ENCODE data around the gene CYB561. TPM values are rescaled to one million over a fixed set of nuclear protein-coding genes. Genes with fewer than 3 reads are reported as not detected.
A peak's percentile ranks its signal among the peaks of the same experiment; 100 is the strongest.
"Not testable (repeated sequence)": the region's sequence is repeated elsewhere in the genome, so short reads cannot be mapped to it uniquely, and the experiment has no call there.

The CYB561 gene
- total RNA-seq, 1 experiment from 2014 or later: 40.1 TPM

DNA sequence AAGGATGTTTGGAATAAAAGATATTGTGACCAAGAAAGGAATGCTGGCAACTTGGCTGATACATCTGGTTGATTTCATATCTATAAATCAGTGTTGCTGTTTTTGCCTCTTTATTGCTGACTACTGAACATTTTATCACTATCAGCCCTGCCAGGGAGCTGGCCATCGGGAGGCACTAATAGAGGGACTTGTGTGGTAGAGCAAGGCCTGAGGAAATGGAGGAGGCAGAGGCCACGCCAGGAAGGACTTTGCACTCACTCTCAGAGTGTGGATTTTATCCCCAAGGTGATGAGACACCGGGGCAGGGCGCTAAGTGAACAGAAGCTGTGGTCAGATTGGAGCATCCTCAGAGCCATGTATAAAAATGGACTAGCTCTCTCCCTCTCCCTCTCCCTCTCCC is 9.3 kb upstream of the CYB561 start:
- DNase-seq (ENCODE audit: low read depth): no peak

GRCh38 chr17:63454915-63455314 is 8.8 kb upstream of the CYB561 start:
- in situ Hi-C loops (cut with HindIII; ENCODE audit: low pct_unique_long_range_greater_than_20kb, low sequenced_read_pairs): no loop called here
- DNase-seq (ENCODE audit: low read depth): no peak

More for the DNA sequence above, 9.3 kb upstream of the CYB561 start:
- in situ Hi-C loops (cut with HindIII; ENCODE audit: low pct_unique_long_range_greater_than_20kb, low sequenced_read_pairs): no loop called here

DNA sequence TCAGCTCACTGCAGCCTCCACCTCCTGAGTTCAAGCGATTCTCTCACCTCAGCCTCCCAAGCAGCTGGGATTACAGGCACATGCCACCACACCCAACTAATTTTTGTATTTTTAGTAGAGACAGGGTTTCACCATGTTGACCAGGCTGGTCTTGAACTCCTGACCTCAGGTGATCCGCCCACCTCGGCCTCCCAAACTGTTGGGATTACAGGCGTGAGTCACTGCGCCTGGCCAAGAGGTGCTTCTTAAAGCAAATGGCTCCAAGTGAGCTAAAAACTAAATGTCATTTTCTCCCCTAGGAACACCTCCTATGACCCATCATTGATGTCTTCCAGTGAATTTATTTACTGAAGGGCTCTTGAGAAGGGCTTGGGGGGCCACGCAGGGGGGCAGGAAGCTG is 8.3 kb upstream of the CYB561 start:
- in situ Hi-C loops (cut with HindIII; ENCODE audit: low pct_unique_long_range_greater_than_20kb, low sequenced_read_pairs); DNase-seq (ENCODE audit: low read depth): not testable (repeated sequence)

DNA sequence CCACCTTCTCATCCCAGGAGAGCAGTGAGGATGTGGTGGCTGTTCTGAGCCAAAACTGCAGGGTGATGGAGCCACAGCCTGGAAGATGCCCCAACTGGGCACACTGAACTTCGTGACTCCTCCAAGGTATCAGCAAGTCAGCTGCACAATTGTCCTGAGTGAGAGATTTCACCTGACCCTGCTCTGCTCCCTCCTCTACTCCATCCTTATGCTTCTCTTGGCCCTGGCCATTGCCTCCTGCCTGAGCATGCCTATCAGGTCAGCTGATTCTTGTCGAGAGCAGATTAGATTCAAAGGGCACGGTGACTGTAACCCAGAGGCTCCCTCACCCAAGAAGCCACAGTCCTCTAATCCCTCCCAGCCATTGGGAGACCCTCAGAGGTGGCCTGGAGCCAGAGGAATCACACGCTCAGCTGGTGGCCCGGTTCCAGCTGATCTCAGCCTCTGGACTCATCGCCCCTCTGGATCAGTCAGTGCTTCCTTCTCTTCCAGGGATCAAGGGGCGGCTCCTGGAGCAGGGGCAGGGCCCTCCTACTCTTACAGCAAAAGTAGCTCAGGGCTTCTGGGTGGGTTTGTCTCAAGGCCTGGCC is 7.0 kb upstream of the CYB561 start:
- in situ Hi-C loops (cut with HindIII; ENCODE audit: low pct_unique_long_range_greater_than_20kb, low sequenced_read_pairs): no loop called here
- DNase-seq (ENCODE audit: low read depth): no peak

DNA sequence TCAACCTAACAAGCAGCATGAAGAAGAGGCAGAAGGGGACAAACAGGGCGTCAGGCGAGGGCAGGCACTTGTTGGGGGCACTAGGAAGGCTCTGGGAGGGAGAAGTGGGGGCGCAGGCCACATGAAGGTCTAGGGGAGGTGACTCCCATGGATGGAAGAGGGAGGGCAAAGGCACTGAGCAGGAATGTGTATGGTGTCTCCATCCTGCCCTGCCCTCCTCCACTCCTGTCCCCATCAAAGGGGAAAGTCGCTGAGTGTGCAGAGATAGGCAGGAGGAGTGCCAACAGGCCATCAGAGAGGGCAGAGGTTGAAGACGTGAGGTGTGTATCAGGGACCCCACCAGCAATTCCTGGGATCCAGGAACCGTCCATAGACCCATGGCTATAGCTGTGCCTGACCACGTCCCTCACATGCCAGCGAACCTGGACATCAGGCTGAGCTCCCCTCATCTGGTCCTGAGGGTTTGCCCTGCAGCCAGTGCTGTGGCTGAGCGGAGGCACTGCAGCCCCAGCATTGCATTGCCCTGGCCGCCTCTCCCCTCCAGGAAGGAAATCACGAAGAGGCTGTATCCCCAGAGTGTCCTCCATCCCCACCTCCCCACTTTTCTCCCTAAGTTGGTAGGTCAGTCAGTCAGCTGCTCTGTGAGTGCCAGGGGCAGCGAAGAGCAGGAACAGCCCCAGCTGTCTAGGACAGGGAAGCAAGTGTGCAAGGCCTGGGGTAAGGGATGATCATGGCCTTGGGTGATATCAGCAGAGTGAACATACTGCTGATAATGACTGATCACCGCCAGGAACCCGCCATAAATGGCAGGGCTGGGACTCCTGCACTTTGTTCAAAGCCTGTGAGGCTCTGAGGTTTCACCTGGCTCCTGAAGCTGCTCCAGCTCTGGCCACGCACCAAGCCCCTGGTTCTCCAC is 6.2 kb upstream of the CYB561 start:
- DNase-seq (ENCODE audit: low read depth): no peak
- in situ Hi-C loops (cut with HindIII; ENCODE audit: low pct_unique_long_range_greater_than_20kb, low sequenced_read_pairs): no loop called here

- in situ Hi-C loops (cut with HindIII; ENCODE audit: low pct_unique_long_range_greater_than_20kb, low sequenced_read_pairs): no loop called here
- no peak for DNase-seq (ENCODE audit: low read depth)
Observed at GRCh38 chr17:63451150-63451549, 5.0 kb upstream of the CYB561 start.

GRCh38 chr17:63450551-63450950 is 4.4 kb upstream of the CYB561 start:
- in situ Hi-C loops (cut with HindIII; ENCODE audit: low pct_unique_long_range_greater_than_20kb, low sequenced_read_pairs): no loop called here
- no peak for DNase-seq (ENCODE audit: low read depth)

DNA sequence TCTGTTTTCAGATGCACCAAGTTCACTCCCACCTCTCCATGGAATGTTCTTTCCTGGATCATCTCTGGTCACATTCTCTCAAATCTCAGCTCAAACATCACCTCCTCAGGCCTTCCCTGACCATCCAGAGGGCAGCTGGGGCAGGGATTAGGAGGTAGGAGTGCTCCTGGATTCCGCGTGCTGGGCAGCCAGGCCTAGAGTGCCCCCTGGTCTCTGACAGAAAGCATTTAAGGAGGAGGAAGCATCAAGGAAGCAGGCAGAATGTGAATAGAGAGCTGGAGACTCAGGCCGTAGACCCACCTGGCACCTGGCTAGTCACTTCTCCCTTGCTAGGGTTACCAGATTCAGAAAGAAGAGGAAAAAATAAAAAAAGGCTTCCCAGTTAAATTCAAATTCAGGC is 2.5 kb upstream of the CYB561 start:
- in situ Hi-C loops (cut with HindIII; ENCODE audit: low pct_unique_long_range_greater_than_20kb, low sequenced_read_pairs): no loop called here
- DNase-seq (ENCODE audit: low read depth): no peak

- DNase-seq (ENCODE audit: low read depth): no peak
- in situ Hi-C loops (cut with HindIII; ENCODE audit: low pct_unique_long_range_greater_than_20kb, low sequenced_read_pairs): no loop called here
Observed at GRCh38 chr17:63447471-63448009, 1.4 kb upstream of the CYB561 start.

- in situ Hi-C loops (cut with HindIII; ENCODE audit: low pct_unique_long_range_greater_than_20kb, low sequenced_read_pairs): no loop called here
- no peak for DNase-seq (ENCODE audit: low read depth)
Observed at GRCh38 chr17:63446753-63447470, 806 bp upstream of the CYB561 start.

DNA sequence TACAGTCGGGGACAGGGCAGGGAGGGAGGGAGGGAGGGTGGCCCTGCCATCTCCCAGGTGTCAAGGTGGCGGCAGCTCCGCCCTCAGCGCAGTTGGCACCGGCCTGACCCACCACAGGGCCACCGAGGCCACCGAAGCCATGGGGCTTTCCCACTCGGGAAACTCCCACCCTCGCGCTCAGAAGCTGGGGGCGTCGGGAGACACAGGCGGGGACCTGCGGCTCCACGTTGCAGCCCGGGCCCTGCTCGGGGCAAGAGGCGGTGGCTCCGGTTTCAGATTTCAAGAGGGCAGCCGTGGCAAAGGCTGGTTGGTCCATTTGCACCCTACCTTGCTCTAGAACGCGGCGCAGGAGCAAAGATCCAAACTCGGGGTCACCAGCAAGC is 544 bp downstream of the CYB561 start:
- peak; percentile 77 for DNase-seq (ENCODE audit: low read depth)
- in situ Hi-C loops (cut with HindIII; ENCODE audit: low pct_unique_long_range_greater_than_20kb, low sequenced_read_pairs): no loop called here

GRCh38 chr17:63445065-63445464 is 1.0 kb downstream of the CYB561 start:
- in situ Hi-C loops (cut with HindIII; ENCODE audit: low pct_unique_long_range_greater_than_20kb, low sequenced_read_pairs): no loop called here
- no peak for DNase-seq (ENCODE audit: low read depth)

GRCh38 chr17:63444457-63444856 is 1.6 kb downstream of the CYB561 start:
- no peak for DNase-seq (ENCODE audit: low read depth)
- in situ Hi-C loops (cut with HindIII; ENCODE audit: low pct_unique_long_range_greater_than_20kb, low sequenced_read_pairs): no loop called here

DNA sequence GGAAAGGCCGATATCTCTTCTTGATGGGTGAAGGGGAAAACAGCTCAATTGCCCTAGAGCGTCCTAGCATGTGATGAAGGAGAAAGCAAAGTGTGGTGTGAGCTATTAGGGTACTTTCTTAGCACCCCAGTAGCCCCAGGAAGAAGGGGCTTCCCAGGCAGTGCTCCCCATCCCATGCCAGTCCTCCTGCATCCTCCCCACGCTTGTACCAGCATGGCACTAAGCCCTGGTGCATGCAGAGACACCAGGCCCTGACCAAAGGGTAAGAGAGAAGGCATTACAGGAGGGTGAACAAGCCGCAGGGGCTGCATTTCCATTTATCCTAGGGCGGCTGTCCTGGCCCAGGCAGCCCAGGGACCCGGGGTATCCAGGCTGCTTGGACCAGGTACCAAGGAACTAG is 3.1 kb downstream of the CYB561 start:
- in situ Hi-C loops (cut with HindIII; ENCODE audit: low pct_unique_long_range_greater_than_20kb, low sequenced_read_pairs): no loop called here
- no peak for DNase-seq (ENCODE audit: low read depth)

- DNase-seq (ENCODE audit: low read depth): no peak
- in situ Hi-C loops (cut with HindIII; ENCODE audit: low pct_unique_long_range_greater_than_20kb, low sequenced_read_pairs): no loop called here
Observed at GRCh38 chr17:63442549-63443035, 3.5 kb downstream of the CYB561 start.

DNA sequence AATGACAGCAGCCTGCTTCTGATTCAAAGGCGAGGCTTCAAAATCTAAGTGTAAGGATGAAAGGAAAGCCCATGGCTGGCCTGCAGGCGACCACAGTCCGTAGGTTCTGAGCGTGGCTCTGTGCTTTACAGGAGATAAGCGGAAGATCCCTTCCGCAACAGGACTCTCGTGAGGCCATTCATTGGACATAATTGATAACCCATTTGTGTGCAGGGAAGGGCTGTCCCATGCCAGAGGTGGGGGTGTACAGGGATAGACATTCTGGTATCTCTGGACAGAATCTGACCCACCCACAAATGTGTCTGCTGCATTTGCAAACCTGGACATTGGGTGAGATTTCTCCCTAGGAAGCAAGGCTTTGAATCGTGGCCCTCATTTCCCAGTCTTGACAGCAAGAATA is 4.0 kb downstream of the CYB561 start:
- in situ Hi-C loops (cut with HindIII; ENCODE audit: low pct_unique_long_range_greater_than_20kb, low sequenced_read_pairs): no loop called here
- DNase-seq (ENCODE audit: low read depth): no peak

- DNase-seq (ENCODE audit: low read depth): no peak
- in situ Hi-C loops (cut with HindIII; ENCODE audit: low pct_unique_long_range_greater_than_20kb, low sequenced_read_pairs): no loop called here
Observed at GRCh38 chr17:63441654-63442053, 4.5 kb downstream of the CYB561 start.

- in situ Hi-C loops (cut with HindIII; ENCODE audit: low pct_unique_long_range_greater_than_20kb, low sequenced_read_pairs): no loop called here
- DNase-seq (ENCODE audit: low read depth): no peak
Observed at GRCh38 chr17:63440770-63441335, 5.3 kb downstream of the CYB561 start.
